ENCODE measurements around the gene TMPRSS3. TPM values are rescaled to one million over a fixed set of nuclear protein-coding genes. Genes with fewer than 3 reads are reported as not detected.

TMPRSS3 gene
- total RNA-seq, 1 experiment from 2014 or later = 0.05 TPM

DNA sequence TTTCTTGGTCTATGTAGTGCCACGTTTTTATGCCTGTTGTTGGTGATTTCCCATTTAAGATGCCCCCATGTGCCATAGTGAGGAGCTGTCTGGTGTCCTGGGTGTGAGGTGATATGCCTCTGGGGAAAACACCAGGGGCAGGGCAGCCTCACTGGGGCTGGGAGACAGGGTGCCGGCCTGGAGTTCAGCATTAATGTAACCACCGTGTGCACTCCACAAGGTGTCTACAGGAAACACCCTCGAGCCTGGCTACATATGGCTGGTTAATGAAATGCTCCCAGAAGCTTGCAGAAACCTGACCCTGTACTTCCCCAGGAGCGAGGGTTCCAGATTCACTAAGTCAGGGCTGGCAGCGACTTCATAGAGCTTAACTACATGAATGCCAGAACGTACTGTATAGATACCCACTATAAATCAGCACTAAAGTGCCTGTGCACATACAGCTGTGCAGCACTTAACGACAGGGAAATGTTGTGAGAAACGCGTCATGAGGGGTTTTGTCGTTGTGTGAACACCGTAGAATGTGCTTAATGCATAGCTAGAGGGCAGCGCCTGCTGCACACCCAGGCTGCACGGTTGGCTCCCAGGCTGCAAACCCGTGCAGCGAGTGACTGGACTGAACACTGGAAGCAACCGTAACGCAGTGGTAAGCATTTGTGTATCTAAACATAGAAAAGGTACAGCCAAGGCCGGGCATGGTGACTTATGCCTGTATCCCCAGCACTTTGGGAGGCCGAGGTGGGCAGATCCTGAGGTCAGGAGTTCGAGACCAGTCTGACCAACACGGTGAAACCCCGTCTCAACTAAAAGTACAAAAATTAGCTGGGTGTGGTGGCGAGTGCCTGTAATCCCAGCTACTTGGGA lies 55.4 kb downstream of the TMPRSS3 start:
- DNase-seq (ENCODE audit: extremely low read depth, low read depth) = no peak

DNA sequence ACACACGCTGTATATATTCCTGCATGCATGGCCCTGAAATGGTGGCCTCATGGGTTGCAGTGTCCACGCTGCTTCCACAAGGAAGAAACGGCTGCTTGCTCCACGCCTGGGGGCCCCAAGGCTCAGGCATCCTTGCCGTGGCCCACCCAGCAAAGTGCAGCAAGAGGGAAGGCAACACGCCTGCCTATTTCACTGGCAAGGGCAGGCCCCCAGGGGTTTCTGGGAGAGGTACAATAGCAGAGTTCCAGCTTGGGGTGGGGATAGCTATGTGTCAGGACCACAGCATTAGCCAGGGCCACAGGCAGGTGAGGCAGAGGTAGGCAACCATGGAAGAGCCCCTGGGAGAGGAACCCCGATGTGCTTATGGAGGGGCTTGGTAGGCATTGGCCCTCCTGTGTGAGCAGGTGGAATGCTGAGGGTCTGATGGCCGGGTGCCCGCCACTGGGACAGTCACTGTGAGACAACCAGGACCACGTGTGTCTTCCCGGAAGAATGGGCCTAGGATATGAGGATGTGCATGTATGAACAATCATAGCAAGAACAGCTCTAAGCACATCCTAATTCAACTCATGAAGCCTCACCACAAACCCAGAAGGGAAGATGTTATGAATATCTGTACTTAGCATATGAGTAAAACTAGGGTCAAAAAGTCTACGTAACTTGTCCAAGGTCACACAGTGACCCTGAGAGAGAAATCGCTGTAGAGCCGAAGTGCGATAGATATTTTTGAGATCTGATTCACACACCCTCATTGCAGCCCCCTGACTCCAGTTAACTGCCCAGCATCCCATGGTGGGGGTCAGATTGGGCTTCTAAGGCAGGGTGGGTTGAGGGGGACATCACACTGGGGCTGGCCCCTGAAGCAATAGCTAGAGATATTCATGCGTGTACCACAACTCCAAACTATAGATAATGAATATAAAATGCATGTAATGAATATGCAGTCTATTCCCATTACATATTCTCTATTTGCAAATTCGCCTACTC lies 56.8 kb downstream of the TMPRSS3 start:
- DNase-seq (ENCODE audit: extremely low read depth, low read depth) = no peak

DNA sequence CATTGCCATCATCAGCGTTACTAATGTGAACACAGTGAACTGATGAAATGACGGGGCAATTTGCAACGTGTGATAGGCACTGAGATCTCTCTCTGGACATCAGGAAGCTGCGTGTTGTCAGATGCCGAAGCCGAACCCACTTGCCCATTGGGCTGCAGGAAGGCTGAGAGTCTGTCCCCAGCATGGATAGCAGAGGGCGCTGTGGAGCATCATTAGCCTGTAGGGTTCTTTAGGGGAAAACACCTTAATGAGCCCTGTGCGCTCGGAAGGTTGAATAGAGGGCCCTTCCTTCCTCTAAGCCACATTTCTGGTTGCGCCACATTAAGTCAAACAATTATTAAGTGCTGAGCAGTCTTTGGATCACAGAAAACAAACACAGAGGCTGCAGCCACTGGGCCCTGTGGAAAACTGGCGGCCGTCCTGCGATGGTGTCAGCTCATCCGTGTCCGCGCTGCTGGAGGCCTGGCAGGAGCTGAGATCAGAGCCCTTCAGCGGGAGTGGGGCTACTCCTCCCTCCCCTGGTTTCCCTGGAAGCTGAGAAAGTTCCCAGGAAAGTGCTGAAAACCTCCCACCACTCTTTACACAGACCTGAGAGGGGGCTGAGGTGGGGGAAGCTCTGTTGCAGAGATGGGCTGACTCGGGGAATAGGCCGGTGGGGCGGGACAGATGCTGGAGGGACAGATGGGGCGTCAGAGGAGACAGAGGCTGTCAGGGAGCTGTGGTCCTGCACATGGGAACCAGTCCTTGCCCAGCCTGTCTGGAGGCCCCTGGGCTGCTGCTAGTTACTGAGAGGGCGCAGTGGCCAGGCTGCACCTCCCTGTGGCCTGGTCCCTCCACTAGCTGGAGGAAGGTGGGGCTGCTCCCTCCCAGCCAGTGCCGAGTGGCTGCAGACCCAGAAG lies 57.8 kb downstream of the TMPRSS3 start:
- DNase-seq (ENCODE audit: extremely low read depth, low read depth) = peak; percentile 37

DNA sequence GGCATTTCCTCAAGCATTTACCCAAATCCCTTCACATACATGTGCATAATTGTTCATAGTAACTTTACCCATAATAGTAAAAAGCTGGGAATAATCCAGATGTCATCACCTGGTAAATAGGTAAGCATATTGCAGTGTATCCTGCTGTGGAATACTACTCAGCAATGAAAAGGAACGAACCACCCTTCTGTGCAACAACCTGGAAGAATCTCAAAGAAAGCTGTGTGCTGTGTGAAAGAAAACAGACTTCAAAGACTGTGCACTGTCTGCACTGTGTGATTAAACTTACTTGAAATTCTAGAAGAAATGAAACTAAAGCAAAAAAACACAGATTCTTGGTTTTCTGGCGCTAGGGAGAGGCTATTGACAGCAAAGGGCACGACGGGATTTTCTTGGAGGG lies 58.6 kb downstream of the TMPRSS3 start:
- DNase-seq (ENCODE audit: extremely low read depth, low read depth) = no peak

DNA sequence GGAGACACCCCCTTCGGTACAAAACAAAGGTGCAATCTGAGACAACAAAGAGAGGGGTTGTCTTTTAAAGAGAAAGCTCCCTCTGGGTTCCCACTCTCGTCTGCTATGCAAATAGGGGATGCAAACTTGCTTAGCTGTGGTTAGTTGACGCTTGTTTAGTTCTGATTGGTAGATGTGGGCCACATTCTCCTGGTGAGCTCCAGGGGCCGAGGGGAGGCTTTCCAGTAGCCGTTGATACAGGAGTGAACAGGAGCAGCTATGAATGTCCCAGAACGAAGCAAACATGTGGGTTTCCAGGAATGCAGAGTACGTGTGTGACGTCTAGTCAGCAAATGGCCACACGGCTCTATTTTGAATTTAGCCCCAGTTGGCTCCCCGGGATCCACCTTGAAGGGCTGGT lies 59.8 kb downstream of the TMPRSS3 start:
- no peak for DNase-seq (ENCODE audit: extremely low read depth, low read depth)

DNA sequence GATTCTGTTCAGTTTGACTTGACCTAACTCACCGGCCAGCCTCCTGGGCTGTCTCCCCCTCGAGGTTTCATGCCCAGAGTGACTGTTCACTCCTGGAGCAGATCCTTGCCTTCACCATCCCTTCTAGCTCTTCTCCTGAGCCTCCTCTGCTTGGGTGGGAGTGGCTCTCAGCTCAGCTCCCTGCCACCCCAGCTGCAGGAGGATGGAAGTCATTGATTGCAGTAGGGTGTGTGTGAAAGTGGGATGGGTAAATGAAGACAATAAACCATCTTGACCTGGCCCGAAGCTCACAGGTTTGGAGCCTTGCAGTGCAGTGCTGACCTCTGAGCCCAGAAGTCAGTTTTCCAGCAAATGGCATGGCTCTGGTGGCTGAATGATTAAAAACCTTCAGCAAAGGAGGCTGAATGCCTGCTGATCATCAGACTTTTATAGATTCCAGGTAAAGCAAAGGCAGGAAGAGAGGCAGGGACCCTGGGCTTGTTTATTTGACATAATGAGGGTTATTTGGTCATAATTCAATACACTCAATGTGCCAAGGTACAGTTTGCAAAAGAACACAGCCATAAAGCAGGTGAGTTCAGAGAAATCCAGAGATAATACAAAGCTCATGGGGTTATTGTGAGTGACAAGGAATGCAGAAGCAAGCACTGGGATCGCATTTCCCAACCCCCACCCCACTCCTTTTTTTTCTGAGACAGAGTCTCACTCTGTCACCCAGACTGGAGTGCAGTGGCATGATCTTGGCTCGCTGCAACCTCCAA lies 63.1 kb downstream of the TMPRSS3 start:
- DNase-seq (ENCODE audit: extremely low read depth, low read depth) = no peak

DNA sequence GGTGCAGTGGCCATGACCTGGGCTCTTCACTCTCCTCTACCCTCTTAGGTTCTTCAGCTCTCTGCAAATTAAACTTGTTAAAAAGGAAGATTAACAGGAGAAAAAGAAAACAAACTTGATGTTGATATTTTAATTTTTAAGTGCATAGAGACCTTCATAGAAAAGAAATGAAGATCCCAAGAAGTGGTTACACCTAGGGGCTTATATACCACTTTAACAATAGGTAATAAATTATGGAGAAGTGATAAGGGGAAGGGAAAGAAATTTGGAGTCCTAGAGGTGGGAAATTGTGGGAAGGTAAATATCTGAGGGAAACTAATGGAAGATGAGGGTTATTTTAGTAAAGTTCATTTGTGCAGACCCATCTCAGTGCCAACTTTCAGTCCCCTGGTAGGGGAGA lies 64.2 kb downstream of the TMPRSS3 start:
- DNase-seq (ENCODE audit: extremely low read depth, low read depth) = no peak

DNA sequence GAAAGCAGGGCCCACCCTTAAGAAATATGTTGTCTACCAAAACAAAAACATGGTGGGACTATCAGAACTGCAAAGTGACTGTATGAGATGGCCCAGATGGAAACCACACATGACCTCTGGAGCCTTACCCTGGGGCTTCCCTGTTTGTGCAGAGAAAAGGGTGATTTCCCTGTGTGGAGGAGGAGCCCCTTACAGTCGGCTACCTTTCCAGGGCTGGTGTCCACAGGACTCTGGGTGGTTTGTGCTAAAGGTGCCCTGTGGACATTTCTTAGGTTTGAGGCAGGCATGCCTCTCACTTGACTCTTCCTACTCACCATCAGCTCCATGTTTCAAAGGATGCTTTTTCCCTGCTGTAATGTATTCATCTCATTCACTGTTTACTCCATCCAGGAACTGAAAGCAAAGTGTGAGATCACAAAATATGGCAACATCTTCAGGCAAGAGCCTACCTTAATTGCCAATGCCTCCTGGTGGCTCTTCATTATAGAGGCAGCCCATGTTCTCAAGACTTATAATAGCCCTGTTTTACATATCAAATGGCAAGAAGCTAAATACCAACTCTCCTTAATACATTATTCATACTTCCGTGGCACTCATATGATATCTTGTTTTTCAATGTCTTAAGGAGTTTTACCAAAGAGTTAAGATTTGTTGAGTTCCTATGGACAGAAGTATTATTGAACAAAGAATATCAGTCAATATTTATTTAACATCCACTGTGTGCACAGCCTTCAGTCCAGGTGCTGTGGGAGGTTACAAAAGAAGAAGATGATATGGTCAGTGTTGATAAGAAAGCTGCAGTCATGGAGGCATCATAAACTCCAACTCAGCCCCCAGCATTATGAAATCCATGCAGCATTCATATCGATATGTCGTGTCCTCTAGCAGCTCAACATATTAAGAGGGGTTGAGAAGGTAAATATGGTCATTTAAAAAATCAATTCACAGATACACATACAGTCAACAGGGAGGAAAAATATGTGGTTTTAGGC lies 65.2 kb downstream of the TMPRSS3 start:
- no peak for DNase-seq (ENCODE audit: extremely low read depth, low read depth)

DNA sequence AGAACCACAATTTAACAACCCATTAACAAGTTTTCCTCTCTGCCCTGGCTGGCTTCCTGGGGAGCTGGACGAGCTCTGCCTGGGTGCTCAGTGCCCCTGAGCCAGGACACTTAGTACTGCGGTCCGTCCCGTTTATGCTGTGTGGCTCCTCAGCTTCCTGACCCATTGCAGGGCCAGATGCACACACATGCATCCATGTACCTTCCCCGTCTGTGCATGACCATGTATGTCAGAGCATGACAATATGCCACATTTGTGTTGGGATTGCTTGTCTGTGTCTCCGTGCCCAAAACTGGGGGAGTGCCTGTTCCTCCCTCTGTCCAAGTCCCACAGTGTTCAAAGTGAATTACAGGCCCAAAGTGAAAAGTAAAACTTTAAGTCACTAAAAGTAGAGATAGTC lies 71.0 kb downstream of the TMPRSS3 start:
- no peak for DNase-seq (ENCODE audit: extremely low read depth, low read depth)

Small RNAs within 50 kb of the gene (small RNA-seq; reads per million reads assigned to genes)
- gene RNU6-1149P = 0 reads per million in 2 experiments

Other genes starting within 250 kb of the TMPRSS3 start
- 19.9 and 20.3 TPM in 2 replicates for gene ABCG1, start 176.9 kb downstream of the TMPRSS3 start, total RNA-seq (2014; rRNA removed; shearing (Covaris generic))
- gene TFF3, start 80.6 kb downstream of the TMPRSS3 start, total RNA-seq (2014; rRNA removed; shearing (Covaris generic)) = not detected in 2 replicates
- gene TFF2, start 45.1 kb downstream of the TMPRSS3 start, total RNA-seq (2014; rRNA removed; shearing (Covaris generic)) = not detected in 2 replicates
- not detected in 2 replicates for gene TFF1, start 29.5 kb downstream of the TMPRSS3 start, total RNA-seq (2014; rRNA removed; shearing (Covaris generic))
- gene UBASH3A, start 7.8 kb upstream of the TMPRSS3 start, total RNA-seq (2014; rRNA removed; shearing (Covaris generic)) = not detected in 2 replicates
- gene RSPH1, start 100.2 kb upstream of the TMPRSS3 start, total RNA-seq (2014; rRNA removed; shearing (Covaris generic)) = 0.02 TPM in 1 of 2 replicates, not detected in the other
- 8.9 and 10.8 TPM in 2 replicates for gene SLC37A1, start 117.8 kb upstream of the TMPRSS3 start, total RNA-seq (2014; rRNA removed; shearing (Covaris generic))

All from NCI-H460 (cell line).